HG03442 (cell line): ENCODE data around the gene MIOS.

ENCODE experiments used
- ATAC-seq: cut with Tn5 transposase; IDR thresholded peaks from one replicate; pipeline ENCODE4 v1.9.1; 2021; ENCODE audit warnings: mild to moderate bottlenecking, moderate library complexity; ENCODE audit not compliant: unreplicated experiment

Gene MIOS

DNA sequence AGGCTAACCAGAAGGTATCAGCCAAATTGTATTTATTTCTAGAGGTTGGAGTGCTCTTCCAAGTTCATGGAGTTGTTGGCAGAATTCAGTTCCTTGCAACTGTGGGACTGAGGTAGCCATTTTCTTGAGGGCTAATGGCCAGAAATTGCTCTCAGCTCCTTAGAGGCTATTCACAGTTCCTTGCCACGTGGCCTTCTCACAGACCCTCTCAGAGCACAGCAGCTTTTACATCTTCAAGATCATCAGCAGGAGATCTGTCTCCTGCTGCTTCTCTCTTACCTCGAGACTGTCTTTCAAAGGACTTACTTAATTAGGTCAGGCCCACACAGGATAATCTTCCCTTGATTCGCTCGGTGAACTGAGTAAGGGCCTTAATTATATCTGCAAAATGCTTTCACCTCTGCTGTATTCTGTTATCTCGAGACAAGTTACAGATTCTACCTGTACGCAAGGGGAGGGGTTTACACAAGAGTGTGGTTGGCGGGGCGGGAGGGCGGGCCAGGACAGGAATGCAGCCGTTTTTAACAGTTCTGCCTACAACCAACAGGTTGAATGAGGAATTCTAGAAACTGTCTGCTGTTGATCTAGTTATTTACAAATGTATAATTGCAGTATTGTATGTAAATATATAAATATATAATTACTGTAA lies 15.0 kb downstream of the MIOS start:
- no peak for ATAC-seq

DNA sequence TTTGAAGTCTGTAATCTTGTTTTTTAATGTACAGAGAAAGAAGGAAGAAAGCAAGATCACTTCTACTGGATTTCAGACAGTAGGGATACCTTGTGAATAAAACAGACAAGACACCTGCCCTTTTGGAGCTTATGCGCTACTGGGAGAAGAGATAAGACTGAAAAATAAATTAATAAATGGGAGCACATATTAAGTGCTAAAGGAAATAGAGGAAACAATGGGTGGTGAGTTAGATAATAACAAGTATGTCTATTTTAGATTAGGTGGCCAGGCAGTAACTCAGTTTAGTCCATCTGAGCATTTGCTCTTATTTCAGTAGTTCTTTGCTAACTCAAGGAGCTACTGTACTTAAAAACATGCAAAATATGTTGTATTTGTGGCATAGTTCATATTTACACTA lies 15.9 kb downstream of the MIOS start:
- no peak for ATAC-seq

DNA sequence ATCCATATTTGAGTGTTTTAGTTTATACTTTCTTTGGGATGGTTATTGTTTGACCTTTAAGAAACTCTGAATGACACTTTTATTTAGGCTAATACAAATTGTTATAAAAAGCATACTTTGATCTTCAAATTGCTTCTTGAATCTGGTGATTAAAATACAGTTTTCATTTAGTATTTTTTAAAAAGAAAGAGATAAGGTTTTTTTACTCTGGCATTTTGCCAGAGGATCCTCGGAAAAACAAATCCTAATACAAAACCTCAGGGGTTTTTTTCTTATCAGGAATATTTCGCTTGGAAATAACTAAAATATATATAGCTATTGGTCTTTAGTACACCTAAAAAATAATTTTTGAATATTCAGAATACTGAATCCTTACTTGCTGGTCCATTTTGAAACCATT lies 17.0 kb downstream of the MIOS start:
- no peak for ATAC-seq

DNA sequence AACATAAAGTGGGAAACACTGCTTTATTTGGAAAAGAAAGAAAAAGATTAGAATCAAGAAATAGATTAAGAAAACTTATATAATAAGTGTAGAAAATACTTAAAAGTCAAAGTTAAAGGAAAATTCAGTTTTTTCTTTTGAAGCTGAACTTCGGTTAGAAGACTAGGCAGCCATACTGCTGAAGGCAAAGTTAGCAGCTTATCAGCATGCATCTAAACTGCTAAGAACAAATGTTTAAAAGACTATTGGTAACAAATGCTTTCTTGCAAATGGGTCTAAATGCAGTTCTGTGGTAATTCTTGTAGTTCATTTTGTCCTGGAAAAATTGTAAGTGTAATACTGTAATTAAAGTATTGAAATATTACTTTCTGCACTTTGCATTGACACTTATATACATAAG lies 18.0 kb downstream of the MIOS start:
- ATAC-seq, result no peak

DNA sequence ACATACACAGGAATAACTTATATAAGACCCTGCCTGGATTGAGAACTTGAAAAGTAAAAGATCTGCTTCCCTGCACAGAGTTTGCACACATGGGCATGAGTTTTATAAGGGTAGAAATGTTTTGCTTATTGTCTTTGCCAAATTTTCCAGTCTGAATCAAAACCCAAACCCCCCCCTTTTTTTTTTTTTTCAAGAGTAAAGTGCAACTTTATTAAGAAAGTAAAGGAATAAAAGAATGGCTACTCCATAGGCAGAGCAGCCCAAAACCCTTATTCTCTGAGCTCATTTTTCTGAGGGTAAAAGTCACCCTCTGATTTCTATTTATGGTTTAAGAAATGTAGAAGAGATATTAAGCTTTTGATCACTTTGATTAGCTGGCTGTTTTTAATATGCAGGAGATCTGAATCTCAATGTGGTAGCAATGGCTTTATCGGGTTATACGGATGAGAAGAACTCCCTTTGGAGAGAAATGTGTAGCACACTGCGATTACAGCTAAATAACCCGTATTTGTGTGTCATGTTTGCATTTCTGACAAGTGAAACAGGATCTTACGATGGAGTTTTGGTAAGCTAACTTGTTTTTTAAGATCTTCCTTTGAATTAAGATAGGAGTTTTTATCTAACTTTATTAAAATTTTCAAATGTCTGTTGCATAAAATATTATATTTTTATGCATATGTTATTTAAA lies 18.7 kb downstream of the MIOS start:
- no peak for ATAC-seq

DNA sequence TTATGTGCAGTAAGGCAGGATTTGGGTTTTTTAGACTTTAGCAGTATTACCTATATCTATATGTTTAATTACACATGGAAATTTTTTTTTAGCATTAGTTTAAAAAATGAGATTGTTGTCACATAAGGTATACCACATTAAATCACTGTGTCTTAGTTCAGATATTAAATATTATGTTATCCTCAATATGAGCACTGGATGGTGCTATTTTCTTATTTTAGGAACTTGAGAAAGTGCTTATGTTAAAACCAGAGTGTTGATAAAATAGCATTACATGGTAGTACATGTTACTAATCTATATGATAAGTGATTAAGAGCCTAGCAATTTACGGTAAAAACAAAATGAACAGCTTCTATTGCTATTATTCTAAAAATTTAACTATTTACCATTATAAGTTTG lies 28.8 kb downstream of the MIOS start:
- no peak for ATAC-seq

DNA sequence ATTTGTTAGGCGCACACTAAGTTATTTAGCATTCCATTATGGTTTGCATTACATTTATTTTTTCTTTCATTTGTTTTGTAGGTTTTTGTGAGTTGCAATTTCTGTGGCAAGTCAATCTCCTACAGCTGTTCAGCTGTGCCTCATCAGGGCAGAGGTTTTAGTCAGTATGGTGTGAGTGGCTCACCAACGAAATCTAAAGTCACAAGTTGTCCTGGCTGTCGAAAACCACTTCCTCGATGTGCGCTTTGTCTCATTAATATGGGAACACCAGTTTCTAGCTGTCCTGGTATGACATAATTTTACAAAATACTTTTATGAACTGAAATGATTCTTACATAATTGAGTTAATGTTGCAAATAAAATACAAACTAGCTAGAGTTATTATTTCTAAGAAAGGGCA lies 29.5 kb downstream of the MIOS start:
- no peak for ATAC-seq

DNA sequence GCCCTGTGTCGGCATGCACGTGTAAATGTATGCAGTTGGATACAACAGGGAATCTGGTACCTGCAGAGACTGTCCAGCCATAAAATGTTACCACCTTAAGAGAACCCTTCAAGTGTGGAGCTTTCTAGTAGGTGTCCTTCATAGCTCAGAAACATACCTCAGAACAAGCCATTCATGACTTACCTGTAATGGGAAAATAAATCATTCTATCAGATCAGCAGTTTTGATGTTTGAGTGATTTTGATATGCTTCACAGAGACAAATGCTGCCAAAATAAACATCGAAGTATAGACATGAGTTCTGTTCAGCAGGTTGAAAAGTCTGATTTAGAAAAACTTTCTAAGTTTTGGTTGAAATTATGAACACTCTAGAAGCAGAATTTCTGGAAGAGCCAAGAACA lies 40.3 kb downstream of the MIOS start:
- ATAC-seq, result no peak

DNA sequence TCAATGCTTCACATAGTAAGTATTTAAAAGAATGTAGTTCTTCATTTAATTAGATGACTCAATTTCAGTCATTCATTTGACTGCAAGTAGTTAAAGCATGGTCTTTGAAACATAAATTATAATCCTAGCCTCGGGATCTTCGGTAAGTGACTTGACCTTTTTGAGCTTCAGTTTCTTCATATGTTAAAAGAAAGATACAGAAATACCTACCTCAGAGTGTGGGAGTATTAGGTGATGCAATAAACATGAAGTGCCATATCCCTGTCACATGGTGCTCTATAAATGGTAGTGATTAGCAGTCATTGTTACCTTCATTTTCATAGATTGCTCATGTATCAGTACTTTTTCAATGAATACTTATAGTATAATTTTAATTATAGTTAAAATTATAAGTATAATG lies 42.6 kb downstream of the MIOS start:
- ATAC-seq, result no peak

DNA sequence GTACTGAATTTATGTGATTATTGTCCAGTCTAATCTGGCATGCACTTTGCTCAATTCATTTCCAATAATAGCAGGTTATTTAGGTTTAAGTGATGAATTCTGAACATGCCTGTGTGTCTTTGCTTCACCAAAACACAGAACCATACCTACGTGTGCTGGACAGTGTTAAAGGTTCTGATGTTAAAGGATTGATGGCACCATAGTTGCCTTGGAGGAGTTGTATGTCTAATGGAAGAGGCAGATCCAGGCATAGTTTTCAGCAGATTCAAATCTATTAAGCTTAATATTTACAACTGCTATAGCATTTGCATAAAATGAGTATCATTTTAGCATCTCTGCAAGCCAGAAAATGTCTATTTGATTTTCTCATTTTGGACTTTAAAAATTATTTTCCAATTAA lies 45.8 kb downstream of the MIOS start:
- no peak for ATAC-seq

DNA sequence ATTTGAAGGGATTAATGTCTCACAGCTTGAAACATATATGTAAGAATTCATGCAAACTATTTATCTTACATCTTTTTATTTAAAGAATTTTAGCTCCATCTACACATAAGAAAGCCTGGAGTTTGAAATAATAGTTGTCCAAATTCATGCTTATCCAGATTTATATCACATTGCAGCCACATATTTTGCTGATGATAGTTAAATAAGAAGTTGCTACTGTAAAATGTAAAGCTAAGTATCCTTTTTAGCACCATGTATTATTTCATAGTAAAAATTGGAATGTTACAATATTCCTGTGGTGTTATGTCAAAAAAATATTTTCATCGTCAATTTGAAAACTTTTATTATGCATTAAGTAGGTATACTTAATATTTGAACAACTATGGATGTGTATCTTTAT lies 46.5 kb downstream of the MIOS start:
- no peak for ATAC-seq

DNA sequence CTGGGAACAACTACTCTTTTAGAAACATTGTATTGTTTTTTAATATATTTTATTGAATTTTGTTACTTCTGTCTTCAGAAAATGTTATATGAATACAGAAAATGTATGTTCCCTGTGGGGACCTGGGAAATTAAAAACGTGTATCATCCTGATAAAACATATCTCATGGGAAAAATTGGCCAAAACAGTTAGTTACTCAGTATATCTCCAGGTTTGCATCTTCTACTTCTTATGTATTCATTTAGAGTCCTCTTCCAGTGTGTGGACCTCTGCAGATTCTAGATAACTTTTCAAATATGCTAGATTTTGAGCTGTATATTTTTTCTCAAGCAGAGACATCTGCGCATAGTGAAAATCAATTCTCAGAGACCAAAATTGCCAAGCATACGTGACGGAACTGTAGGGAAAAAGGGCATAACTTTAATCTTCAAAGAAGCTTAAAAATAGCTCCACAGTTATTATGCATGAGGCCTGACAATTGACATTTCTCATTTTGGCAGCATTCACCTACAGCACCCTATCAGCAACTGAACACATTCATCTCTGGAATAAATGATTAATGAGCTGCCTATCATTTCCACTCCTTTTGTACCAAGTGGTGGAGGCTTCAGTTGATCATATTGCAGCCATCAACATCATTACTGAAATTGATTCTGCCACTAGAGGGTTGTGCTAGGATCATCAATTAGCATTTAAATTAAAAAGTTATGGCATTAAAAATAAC lies 47.5 kb downstream of the MIOS start:
- ATAC-seq, result no peak

DNA sequence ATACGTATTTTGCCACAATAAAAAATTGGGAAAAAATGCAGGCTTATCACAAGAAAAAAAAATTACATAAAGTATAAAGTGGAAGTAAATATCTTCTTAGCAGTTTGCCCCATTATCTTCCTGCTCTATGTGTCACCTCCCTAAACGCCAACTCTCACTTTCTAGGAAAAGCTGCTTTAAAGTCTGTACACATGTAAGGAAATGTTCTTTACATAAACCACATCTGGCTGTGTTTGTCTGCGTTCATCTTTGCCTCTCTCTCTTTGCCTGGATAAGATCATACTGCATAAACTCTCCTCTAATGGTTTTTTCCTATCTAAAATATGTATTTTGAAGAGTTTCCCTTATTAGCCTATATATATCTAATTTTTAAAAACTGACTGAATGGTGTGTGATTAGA lies 50.9 kb downstream of the MIOS start:
- ATAC-seq, result no peak

DNA sequence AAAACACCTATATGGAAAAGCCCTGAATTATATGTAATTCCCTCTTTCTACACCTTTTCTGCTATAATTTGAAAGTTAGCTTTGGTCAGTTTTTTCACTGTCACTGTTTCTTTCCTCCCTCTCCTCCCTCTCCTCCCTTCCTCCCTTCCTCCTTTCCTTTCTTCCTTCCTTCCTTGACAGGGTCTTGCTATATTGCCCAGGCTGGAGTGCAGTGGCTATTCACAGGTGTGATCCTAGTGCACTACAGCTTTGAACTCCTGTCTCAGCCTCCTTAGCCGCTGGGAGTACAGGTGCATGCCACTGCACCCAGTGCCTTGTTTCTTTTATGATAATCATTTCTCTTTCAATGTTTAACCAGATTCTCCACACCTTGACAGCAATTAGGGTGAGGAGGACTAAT lies 51.7 kb downstream of the MIOS start:
- ATAC-seq, result no peak

DNA sequence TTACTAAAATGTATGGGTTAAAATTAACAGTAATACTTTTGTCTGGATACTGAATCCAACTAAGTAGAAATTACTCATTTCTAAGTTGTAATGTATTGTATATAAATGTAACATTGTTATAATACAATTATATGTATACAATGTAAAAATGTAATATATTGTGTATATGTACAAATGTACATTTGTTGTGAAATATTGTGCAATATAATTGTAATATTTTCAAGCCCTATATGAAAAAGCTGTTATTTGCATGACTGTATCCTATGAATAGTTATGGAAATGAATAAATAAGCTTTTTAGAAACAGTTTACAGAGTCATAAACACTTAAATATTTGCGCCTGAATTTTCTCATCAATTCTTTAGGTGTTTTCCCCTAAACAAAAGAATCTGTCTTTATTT lies 53.6 kb downstream of the MIOS start:
- ATAC-seq, result no peak

DNA sequence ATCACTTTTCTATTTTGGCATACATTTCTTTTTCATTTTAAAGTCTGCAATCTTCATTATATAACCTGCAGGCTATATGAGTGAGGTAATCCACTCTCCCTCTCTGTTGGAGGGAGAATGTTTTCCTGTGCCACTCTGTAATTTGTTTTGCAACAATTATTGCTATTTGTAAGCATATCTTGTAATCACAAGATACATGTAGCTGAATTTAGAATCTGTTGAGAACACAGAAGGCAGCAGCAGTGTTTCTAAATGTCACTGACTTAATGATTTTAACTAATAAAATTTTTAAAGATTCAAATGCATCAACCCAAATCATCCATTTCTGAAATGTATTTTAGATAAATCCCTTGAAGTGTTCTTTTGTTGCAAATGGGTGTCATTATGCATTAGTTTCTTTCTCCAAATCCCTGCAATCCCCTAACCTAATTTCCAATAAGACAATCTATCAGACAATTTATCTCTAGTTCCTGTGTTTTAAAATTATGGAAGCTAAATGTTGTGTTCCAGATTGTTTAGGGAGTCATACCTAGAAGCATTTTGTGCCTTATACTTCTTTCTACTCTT lies 54.0 kb downstream of the MIOS start:
- no peak for ATAC-seq

DNA sequence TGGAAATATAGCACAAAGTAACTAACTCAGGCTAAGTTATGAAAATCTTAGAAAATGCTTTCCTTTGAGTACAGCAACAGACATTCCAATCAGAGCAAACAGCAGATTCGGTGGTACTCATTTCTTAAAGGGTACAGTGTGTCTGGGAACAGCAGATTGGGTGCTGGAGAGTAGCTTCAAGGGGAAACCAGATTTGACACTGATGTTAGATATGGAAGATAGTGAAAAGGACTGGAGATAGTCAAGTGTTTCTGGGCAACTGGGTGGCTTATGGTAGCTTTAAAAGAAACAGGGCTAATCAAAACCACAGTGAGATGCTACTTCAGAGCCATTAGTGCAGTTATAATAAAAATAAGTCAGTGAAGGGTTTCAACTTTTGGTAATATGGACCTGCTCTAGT lies 61.8 kb downstream of the MIOS start:
- ATAC-seq, result no peak

DNA sequence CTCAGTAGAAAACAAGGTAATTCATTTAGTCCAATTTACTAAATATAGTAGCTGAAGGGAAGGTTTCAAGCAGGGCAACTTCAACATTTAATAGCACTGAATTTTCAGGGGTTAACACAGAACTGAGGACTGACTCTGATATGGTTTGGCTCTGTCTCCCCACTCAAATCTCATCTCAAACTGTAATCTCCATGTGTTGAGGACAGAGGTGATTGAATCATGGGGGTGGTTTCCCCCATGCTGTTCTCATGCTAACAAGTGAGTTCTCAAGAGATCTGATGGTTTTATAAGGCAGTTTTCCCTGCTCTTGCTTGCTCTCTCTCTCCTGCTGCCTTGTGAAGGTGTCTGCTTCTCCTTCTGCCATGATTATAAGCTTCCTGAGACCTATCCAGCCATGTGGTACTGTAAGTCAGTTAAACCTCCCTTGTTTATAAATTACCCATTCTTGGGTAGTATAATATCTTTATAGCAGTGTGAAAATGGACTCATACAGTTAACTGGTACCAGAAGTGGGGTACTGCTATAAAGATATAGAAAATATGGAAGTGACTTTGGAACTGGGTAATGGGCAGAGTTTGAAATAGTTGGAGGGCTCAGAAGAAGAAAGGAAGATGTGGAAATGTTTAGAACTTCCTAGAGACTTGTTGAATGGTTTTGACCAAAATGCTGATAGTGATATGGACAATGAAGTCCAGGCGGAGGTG lies 64.1 kb downstream of the MIOS start:
- no peak for ATAC-seq

DNA sequence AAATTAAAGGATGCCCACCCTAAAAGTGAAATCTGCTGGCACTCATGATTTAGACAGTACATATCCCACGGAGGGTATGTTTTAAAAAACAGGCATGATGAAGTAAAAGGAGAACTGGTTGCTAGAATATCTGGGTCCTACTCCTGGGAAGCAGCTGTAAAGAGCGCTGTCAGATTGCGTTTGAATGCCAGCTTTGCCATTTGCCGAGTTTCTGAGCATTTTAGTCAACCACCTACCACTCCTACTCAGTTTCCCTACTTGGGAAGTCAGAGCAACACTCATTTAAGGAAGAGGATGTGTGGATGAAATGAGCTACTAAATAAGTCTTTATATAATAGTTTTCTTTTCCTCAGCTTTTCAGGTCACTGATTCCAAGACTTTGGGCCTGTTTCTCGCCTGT lies 72.7 kb downstream of the MIOS start:
- no peak for ATAC-seq

DNA sequence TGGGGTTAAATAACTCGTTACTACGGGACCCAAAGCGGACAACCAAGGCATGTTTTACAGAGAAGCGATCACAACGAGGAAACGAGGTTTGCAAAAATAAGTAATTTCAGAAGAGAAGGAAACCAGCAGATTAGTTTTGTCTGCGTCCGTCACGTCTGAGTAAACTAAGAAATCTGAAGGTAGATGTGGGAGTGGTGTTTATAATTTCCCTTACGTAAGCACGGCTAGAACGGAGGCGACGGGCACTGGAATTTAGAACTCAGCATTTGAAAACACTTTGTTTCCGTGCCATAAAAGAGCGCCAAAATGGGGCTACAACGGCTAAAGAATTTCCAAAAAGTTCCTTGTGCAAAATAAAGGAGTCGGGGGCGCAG lies 73.2 kb downstream of the MIOS start:
- ATAC-seq, result no peak
